GM12878 (cell line): ENCODE measurements around the gene COL13A1. TPM values are rescaled to one million over a fixed set of nuclear protein-coding genes. Genes with fewer than 3 reads are reported as not detected.

Experiments used
- ATAC-seq: fragments of 200-7000 bp; cut with Tn5 transposase; 3 replicates; pipeline ENCODE4 v1.9.1; 2020; ENCODE audit warnings: mild to moderate bottlenecking, moderate library complexity
- BruUV-seq: library from RNA; stranded (reverse); fragments of 400-500 nt; replicated peaks from 2 replicates; lab custom pipeline; 2021; lab: Mats Ljungman, UMichigan
- CTCF ChIA-PET: fragments of 300-600 bp; sonication (Branson Sonifier 250); formaldehyde crosslinking; extraction: SDS; loops from one replicate; lab custom pipeline; 2021; ENCODE audit warnings: inconsistent platforms; lab: Yijun Ruan, JAX
- POLR2A ChIA-PET: fragments of 350-600 bp; formaldehyde crosslinking; extraction: SDS; loops from one replicate; lab custom pipeline; 2021; ENCODE audit warnings: inconsistent platforms; lab: Charles Lee
- RAD21 ChIA-PET: fragments of 300-600 bp; sonication (Branson Sonifier 250); formaldehyde crosslinking; loops from one replicate; lab custom pipeline; 2023; ENCODE audit warnings: antibody characterized with exemption; ENCODE audit not compliant: unreplicated experiment; lab: Charles Lee
- SMC1A ChIA-PET: fragments of 300-600 bp; sonication (Branson Sonifier 250); formaldehyde crosslinking; loops from one replicate; lab custom pipeline; 2023; ENCODE audit not compliant: unreplicated experiment, uncharacterized antibody; lab: Charles Lee
- DNase-seq: peaks from one replicate; pipeline ENCODE4 v3.0.0-alpha.2; 2011; ENCODE audit warnings: low read depth, low spot score
- FAIRE-seq: peaks from 3 replicates; lab custom pipeline; 2011; peaks lifted over from hg19 to GRCh38; lab: Jason Lieb, UNC
- H2AFZ ChIP-seq: 2 replicates; pipeline ENCODE4 v1.6.0; 2011; ENCODE audit warnings: low read depth, low read length, control low read depth; ENCODE audit not compliant: control insufficient read depth
- H3K27ac ChIP-seq: 2 replicates; pipeline ENCODE4 v1.5.1; 2011; ENCODE audit warnings: control low read depth; ENCODE audit not compliant: control insufficient read depth, insufficient read depth
- H3K27me3 ChIP-seq, 2 experiments: replicated peaks in 1 of 2; 2 replicates each; pipeline versions ENCODE4 v1.6.0 to v1.6.1; 2011; ENCODE audit warnings: low read length in 1 of 2; ENCODE audit not compliant: control insufficient read depth in 2 of 2, insufficient read depth in 2 of 2
- H3K36me3 ChIP-seq, 2 experiments: 2 replicates each; pipeline ENCODE4 v1.5.1; 2011; ENCODE audit warnings: low read length in 1 of 2; ENCODE audit not compliant: control insufficient read depth in 2 of 2, insufficient read depth in 2 of 2
- H3K4me1 ChIP-seq: 2 replicates; pipeline ENCODE4 v1.6.1; 2011; ENCODE audit warnings: mild to moderate bottlenecking, low read length, moderate library complexity, mixed read lengths; ENCODE audit not compliant: control insufficient read depth, insufficient read depth
- H3K4me2 ChIP-seq: 2 replicates; pipeline ENCODE4 v1.6.0; 2011; ENCODE audit warnings: control low read depth; ENCODE audit not compliant: control insufficient read depth, insufficient read depth
- H3K4me3 ChIP-seq: fragments of 200-600 bp; sonication (generic); 2 replicates; pipeline ENCODE4 v1.5.1; 2016
- H3K79me2 ChIP-seq: 2 replicates; pipeline ENCODE4 v1.6.0; 2011; ENCODE audit warnings: low read length; ENCODE audit not compliant: control insufficient read depth, insufficient read depth
- H3K9ac ChIP-seq: 2 replicates; pipeline ENCODE4 v1.8.0; 2011; ENCODE audit warnings: low read length, control low read depth, mixed read lengths; ENCODE audit not compliant: control insufficient read depth, insufficient read depth
- H3K9me3 ChIP-seq: replicated peaks from 3 replicates; pipeline ENCODE4 v1.5.1; 2011; ENCODE audit warnings: mild to moderate bottlenecking, low read length; ENCODE audit not compliant: control insufficient read depth, insufficient read depth
- H4K20me1 ChIP-seq: 2 replicates; pipeline ENCODE4 v1.6.0; 2011; ENCODE audit not compliant: control insufficient read depth, insufficient read depth
- CUX1 ChIP-seq: IDR thresholded peaks from 2 replicates; pipeline ENCODE4 v1.6.1; 2012; ENCODE audit warnings: improper control_type of control experiment, low read depth, low read length; ENCODE audit not compliant: insufficient replicate concordance
- ETV6 ChIP-seq, 2 experiments: fragments of 450-650 bp in 1 of 2; IDR thresholded peaks in 1 of 2; conservative IDR thresholded peaks in 1 of 2; 2 replicates each; pipeline ENCODE4 v1.6.1; 2014; ENCODE audit warnings: antibody characterized with exemption in 1 of 2, borderline replicate concordance in 1 of 2, low read depth in 1 of 2, mild to moderate bottlenecking in 1 of 2, moderate library complexity in 1 of 2
- EZH2 ChIP-seq: IDR thresholded peaks from 2 replicates; pipeline ENCODE4 v1.6.1; 2012; ENCODE audit warnings: low read depth, mild to moderate bottlenecking, control low read depth, inconsistent platforms, low read length, borderline replicate concordance; ENCODE audit not compliant: control insufficient read depth
- HDGF ChIP-seq: fragments of 450-650 bp; IDR thresholded peaks from 2 replicates; pipeline ENCODE4 v1.6.1; 2016; ENCODE audit warnings: antibody characterized with exemption
- NR2C2 ChIP-seq: IDR thresholded peaks from 2 replicates; pipeline ENCODE4 v1.6.1; 2011; ENCODE audit warnings: borderline replicate concordance, low read depth; ENCODE audit not compliant: control insufficient read depth, insufficient read length
- POU2F2 ChIP-seq: IDR thresholded peaks from 3 replicates; pipeline ENCODE4 v1.6.1; 2011; ENCODE audit warnings: low read depth, mild to moderate bottlenecking, low read length, borderline replicate concordance
- PRDM15 ChIP-seq: fragments of 450-650 bp; formaldehyde crosslinking; IDR thresholded peaks from 2 replicates; pipeline ENCODE4 v1.4.0; 2020; ENCODE audit warnings: mild to moderate bottlenecking, moderate library complexity
- ZNF24 ChIP-seq: fragments of 450-650 bp; IDR thresholded peaks from 2 replicates; pipeline ENCODE4 v1.6.1; 2017; ENCODE audit warnings: antibody characterized with exemption, mild to moderate bottlenecking
- ZNF384 ChIP-seq: IDR thresholded peaks from 2 replicates; pipeline ENCODE4 v1.6.1; 2012; ENCODE audit warnings: low read depth, mild to moderate bottlenecking, low read length, improper control_type of control experiment, borderline replicate concordance
- WGBS: methylation state at CpG from one replicate; pipeline ENCODE4 v1.1.6; 2016; ENCODE audit warnings: low lambda C conversion rate; ENCODE audit not compliant: insufficient replicate concordance, insufficient coverage; ENCODE audit errors: missing lambda C conversion rate; 5-methylcytosine and 5-hydroxymethylcytosine counted together
- in situ Hi-C: fragments of 300-500 bp; cut with MboI; formaldehyde crosslinking; loops from 9 replicates; pipeline ENCODE4 v1.14.3; 2018; ENCODE audit warnings: mixed read lengths
- intact Hi-C: fragments of 100-400 bp; cut with micrococcal nuclease; formaldehyde crosslinking; loops from one replicate; pipeline ENCODE4 v1.14.2; 2022; ENCODE audit not compliant: unreplicated experiment
- polyA plus RNA-seq, 11 experiments: library from polyadenylated mRNA; depleted of rRNA in 4 of 11; unstranded in 6 of 11; stranded (reverse) in 5 of 11; fragments of >200 nt; fragmentation: Nextera tagmentation in 4 of 11; fragmentation: Illumina TruSeq in 1 of 11; extraction: Ambion mirVana in 4 of 11; extraction: Trizol in 1 of 11; gene quantifications; 1 replicate in 1 of 11; 2 replicates in 10 of 11; pipeline versions ENCODE4 v1.2.1 to v1.2.3, GENCODE V29; 2011 to 2016; ENCODE audit warnings: inconsistent platforms in 2 of 11, missing spikeins in 2 of 11, low read depth in 1 of 11
- total RNA-seq, 4 experiments: library from RNA; depleted of rRNA in 3 of 4; stranded (reverse); fragments of >200 nt in 3 of 4; fragmentation: Illumina TruSeq in 1 of 4; extraction: Trizol in 1 of 4; gene quantifications; 2 replicates each; pipeline versions ENCODE4 v1.2.1 to v1.2.3, GENCODE V29; 2013 to 2021

COL13A1 gene
- total and polyA plus RNA-seq, 10 of the 15 experiments (the other 5 are each of a cell fraction or from before 2014, with no cell fraction given), result 0.03 to 0.15 (median 0.05) TPM; not detected in 7

GRCh38 chr10:69948261-69948660 lies 146.6 kb downstream of the COL13A1 start (continued):
- TF ChIP-seq PRDM15 (CRISPR knock-in tag) (no peak), HDGF (no peak), NR2C2 (no peak), EZH2 (no peak), ETV6 (conservative IDR thresholded peaks at IDR 0.05 in 1 of 2, IDR thresholded peaks at IDR 0.05 in 1 of 2; ENCODE audit: borderline replicate concordance in 1 of 2, low read depth in 1 of 2) (no peak)

DNA sequence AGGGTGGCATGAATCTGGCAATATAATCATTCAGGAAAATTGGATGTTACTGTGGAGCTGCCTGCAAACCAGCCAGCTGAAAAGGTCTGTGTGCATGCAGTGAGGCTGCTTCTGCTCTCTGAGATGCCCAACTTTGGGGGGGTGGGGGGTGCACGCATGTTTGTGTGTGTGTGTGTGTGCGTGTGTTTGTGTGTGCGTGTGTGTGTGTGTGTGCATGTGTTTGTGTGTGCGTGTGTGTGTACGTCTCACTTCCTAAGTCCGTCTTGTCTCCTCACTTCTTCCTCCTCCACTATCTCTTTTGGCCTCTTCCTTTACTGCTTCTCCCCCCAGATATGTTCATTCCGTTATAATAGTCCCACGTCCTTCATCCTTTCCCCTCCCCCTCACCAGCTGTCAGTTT lies 148.1 kb downstream of the COL13A1 start:
- no peak overlapping the region for H3K4me3 ChIP-seq
- no TSS peak for BruUV-seq
- ChIA-PET SMC1A (interaction anchor here (1.4 kb wide), 1 partner anchor 9 kb away, joined by 5 read pairs; no protein-coding TSS in a partner anchor), CTCF (interaction anchor here (1.3 to 2.3 kb wide), 3 partner anchors 9 to 269 kb away, joined by 3 to 12 read pairs (median 10); no protein-coding TSS in a partner anchor), RAD21 (no interaction called here), POLR2A (interaction anchor here (0.6 kb wide), 2 partner anchors 873 to 1048 kb away, joined by 7 read pairs; no protein-coding TSS in a partner anchor)
- H3K4me1 ChIP-seq, result peaks cover 9% of the 10 kb centered on the region
- 0 out of 2 replicates have a peak, but pooled peaks cover 4% of the 10 kb centered on the region for H4K20me1 ChIP-seq
- FAIRE-seq (no peak), DNase-seq (no peak), ATAC-seq (no peak)
- no peak overlapping the region for H2AFZ ChIP-seq
- H3K27ac ChIP-seq, result no peak overlapping the region
- in situ Hi-C loops, result no loop called here
- no peaks in the 10 kb centered on the region for H3K79me2 ChIP-seq
- no peaks in the 10 kb centered on the region for H3K36me3 ChIP-seq
- H3K27me3 ChIP-seq, result no peaks in the 10 kb centered on the region
- H3K9me3 ChIP-seq, result no peaks in the 10 kb centered on the region
- H3K4me2 ChIP-seq, result no peak overlapping the region
- no peak overlapping the region for H3K9ac ChIP-seq
- TF ChIP-seq CUX1, result no peak
- TF ChIP-seq ZNF384, result no peak
- TF ChIP-seq ZNF24, result no peak
- TF ChIP-seq POU2F2, result no peak
- WGBS, result 25% methylated on average over 8 of the region's 8 CpGs
- intact Hi-C loops, result no loop called here
